IPS-18c (cell line): ENCODE data around the gene SMAD6.

Experiments
- H3K4me3 ChIP-seq: 2 replicates; pipeline ENCODE4 v1.7.0; 2013; ENCODE audit warnings: low read depth, mild to moderate bottlenecking, low read length, moderate library complexity; ENCODE audit not compliant: insufficient read depth
- H3K9me3 ChIP-seq: one replicate; pipeline ENCODE4 v1.6.1; 2013; ENCODE audit warnings: mild to moderate bottlenecking, low read length, moderate library complexity; ENCODE audit not compliant: control insufficient read depth, insufficient read depth

The SMAD6 gene

DNA sequence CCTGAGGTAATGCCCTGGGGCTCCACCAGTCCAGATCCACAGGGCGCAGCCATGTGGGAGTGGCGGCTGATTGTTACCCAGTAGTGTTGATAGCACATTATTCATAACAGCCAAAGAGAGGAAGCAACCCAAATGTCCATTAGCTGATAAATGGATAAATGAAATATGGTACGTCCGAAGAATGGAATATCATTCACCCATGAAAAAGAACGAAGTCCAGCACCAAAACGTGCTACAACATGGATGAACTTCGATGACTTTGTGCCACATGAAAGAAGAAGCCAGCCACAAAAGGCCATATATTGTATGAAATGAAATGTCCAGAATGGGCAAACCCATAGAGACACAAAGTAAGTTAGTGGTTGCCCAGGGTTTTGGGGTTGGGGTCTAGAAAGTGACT lies 6.4 kb downstream of the SMAD6 start:
- Histone ChIP-seq H3K9me3 (no peaks in the 10 kb centered on the region), H3K4me3 (no peak overlapping the region)

DNA sequence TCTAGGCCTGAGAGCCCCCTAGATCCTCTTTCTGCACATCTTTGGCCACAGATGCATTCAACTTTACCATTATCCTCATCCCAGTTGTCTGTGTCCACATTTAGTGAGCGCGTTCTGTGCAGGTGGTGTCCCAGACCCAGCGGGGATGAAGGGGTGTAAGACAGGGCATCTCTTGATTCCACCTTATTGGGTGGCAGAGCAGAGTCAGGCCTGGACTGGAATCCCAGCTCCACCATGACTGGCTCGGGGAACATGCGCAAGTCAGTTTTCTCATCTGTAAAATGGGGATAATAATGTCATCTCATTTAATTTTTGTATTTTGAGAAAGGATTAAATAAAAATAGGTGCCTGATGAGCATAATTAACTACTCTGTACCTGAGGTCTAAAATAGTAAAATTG lies 7.8 kb downstream of the SMAD6 start:
- Histone ChIP-seq H3K4me3 (no peak overlapping the region), H3K9me3 (no peaks in the 10 kb centered on the region)

DNA sequence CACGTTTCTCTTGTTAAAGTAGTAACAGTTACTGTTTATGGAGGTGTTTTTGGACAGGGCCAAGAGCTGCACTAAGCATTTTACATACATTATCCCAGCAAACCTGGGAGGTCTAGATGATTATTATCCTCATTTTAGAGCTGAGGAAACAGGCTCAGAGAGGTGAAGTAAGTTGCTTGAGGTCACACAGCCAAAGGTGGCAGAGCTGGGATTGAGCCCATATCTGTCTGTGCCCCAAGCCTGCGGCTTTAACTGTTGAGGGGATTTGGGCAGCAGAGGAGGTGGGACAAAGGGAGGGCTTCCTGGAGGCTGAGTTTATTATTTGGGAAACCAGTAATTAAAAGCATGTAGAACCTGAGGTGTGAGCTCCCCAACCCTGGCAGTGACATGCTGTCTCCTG lies 9.2 kb downstream of the SMAD6 start:
- Histone ChIP-seq H3K4me3 (no peak overlapping the region), H3K9me3 (no peaks in the 10 kb centered on the region)

DNA sequence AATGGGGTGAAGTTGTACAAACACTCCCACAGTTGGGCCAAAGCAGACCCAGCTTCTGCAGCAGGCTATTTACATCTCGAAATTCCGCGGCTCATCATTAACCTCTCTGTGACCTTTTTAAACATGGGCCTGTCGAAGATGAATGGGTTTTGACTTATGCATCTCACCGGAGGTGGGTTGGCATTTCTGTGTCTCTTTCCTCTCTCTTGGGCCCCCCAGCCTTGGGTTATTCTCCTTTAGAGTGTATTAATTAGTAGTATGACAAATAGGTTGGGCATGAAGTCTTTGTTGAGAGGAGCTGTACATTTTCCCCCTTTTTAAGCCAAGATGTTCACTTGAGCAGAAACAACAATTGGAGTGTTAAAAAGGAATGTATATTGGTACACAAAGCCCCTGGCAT lies 9.8 kb downstream of the SMAD6 start:
- no peaks in the 10 kb centered on the region for H3K9me3 ChIP-seq
- H3K4me3 ChIP-seq: no peak overlapping the region

DNA sequence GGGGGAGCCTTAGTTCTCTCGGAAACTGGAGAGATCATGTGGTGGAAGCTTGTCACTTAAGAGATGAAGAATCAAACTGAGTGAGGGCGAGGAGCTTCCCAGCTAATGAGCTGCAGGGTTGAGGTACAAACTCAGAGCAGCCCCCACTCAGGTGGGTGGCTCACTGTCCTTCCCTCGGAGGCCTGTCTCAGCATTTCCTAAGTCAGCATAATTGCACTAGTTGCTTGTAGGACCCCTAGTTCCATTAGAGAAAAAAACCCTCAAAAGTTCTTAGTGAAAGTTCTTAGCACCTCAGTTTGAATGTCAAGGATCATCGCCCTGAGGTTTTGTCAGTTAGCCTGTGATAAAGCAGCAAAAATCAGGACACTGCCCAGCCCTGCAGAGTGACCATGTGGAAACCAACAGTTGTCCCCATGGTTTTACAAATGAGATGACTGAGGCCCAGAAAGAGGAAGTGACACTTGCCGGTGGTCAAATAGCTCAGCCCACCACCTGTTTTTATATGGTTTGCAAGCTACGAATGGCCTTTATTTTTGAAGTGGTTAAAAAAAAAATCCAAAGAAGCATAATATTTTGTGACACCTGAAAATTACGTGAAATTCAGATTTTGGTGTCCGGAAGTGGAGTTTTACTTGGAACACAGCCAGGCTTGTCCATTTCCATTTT lies 11.9 kb downstream of the SMAD6 start:
- Histone ChIP-seq H3K9me3 (no peaks in the 10 kb centered on the region), H3K4me3 (no peak overlapping the region)

DNA sequence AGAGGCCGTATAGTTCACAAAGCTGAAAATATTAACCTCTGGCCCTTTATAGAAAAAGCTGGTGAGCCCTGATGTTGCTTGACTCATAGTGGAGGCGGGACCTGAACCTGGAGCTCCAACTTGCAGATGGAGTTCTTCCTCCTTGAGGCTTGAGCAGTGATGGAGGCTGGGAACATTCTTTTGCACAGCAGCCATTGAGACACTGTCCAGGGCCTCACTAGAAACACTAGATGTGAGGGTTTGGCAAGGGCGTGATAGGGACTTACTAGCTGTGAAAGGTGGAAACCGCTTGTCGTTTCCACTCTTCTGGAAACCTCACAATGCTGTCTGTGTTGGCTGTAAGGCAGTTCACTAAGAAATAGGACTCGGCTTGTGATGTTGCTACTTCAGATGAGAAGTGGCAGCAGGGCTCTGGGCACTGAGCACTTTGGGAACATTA lies 12.5 kb downstream of the SMAD6 start:
- no peak overlapping the region for H3K4me3 ChIP-seq
- H3K9me3 ChIP-seq: no peaks in the 10 kb centered on the region

DNA sequence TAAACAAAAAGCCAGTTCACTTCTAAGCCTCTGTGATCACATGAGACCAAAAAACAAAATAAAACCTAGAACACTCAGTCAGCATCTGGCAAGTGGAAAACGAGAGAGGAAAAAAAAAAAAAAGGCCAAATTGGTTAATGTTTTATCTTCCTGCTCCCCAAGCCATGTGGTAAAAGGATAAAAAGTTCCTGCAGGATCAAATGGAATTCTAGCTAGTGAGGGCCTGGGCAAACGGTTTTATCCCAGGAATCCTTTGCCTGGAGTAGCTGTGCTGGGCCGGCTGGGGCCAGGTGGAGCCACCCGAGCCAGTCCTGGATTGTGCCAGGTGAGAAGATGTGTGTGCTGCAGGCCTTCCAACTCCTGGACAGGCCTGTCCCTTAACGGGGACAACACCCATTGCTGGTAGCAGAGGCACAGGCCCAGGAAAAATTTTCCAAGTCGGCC lies 13.2 kb downstream of the SMAD6 start:
- Histone ChIP-seq H3K4me3 (no peak overlapping the region), H3K9me3 (no peaks in the 10 kb centered on the region)

DNA sequence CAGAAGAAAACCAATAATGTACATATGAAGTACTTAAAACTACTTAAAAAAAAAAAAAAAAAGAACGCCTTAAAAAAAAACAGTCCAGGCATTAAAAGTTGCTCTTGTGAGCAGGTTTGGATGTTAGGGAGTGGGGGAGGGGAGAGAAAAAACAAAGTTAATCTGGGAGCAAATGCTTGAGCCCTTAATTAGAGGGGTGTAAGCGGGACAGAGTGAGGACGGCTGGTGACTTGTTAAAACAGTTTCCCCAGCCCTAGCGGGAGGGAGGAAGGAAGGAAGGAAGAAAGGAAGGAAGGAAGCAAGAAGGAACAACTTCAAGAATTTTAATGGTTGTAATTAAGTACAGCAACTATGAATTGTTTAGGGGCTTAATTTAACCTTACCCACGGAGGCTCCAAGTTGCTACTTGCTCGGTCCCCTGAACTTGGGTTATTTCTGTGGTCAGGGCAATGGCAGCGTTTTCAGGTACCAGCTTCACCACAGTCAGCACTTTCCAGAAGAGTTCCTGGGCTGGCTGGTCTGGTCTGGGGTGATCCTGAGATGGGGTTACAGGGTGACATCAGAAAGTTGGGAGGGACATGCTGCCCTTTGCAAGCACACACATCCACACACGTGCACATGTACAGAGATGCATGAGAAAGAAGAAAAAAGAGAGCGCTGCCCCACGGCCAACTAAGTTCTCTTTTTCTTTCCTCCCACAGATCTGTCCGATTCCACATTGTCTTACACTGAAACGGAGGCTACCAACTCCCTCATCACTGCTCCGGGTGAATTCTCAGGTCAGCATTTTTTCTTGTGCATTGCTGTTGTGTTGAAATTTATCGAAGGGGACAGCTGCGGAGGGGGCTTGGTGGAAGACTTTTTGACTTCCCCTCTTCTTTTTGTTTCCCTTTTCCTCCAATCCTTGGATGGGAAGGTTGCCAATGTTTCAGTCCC lies 14.0 kb downstream of the SMAD6 start:
- H3K4me3 ChIP-seq: no peak overlapping the region
- H3K9me3 ChIP-seq: no peaks in the 10 kb centered on the region

DNA sequence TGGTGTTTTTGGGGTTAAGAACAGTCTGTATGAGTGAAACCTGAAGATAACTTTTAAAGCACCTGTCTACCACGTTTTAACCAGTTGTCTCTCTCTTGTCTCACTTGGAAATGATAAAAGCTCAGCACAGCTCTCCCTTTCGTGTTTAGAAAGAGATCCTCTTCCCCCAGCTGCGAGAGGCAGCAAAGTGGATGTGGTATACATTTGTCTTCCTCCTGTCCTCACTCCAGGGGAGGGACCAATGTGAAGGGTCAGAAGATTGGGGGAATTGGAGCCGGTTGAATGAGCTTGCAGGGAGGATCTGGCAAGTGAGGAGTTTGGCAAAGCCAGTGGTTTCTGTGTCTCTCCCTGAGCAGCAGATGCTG lies 14.6 kb downstream of the SMAD6 start:
- no peak overlapping the region for H3K4me3 ChIP-seq
- H3K9me3 ChIP-seq: no peaks in the 10 kb centered on the region

DNA sequence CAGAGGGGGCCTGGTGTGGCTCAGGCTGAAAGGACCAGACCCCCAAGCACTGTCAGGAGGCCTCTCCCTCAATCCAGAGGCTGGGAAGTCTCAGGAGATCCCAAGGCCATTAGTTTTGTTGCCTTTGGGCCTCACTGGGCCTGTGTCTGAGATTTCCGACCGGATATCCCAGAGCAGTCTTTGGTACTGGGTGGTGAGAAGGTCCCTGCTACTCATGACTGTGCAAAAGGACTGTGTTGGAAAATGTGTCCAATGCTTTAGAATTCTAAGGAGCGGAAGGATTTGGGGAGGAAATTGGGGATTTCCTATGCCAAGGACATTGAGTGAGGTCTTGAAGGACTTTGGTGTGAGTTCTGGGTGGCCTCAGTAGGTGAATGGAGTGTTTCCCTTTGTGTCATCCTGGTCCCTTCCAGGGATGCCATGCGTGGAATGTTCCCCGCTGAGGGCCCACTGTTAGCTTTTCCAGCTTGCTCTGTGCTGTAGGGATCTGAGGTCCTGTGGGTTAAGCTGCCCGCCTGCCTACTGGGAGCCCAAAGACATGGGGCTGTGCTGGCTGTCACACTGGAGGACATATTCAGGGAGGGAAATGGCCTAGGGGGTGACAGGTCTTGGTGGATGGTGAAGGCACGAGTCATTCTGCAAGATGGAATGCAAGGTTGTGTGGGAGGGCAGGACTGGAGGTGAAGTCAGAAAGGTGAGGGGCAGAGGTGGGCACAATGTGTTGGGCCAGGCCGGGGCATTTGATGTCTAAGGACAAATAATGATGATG lies 16.4 kb downstream of the SMAD6 start:
- Histone ChIP-seq H3K9me3 (no peaks in the 10 kb centered on the region), H3K4me3 (no peak overlapping the region)

DNA sequence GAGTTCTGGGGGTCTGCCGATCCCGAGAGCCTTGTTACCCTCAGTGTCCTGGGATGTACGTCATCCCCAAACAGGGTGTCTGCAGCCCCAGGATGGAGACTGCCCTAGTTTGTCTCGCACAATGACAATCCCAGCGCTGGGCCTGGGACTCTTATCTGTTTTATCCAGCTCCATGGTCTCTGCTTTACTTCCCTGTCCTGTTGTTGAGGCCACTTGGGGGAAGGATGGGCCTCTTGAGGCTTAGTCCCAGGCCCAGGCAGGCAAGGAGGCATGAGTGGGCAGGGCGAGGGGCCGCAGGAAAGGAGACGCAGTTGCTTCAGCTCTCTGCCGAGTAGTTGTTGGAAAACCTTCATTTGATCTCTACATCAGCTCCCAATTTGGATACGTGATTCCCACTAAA lies 17.4 kb downstream of the SMAD6 start:
- H3K4me3 ChIP-seq: no peak overlapping the region
- H3K9me3 ChIP-seq: no peaks in the 10 kb centered on the region

DNA sequence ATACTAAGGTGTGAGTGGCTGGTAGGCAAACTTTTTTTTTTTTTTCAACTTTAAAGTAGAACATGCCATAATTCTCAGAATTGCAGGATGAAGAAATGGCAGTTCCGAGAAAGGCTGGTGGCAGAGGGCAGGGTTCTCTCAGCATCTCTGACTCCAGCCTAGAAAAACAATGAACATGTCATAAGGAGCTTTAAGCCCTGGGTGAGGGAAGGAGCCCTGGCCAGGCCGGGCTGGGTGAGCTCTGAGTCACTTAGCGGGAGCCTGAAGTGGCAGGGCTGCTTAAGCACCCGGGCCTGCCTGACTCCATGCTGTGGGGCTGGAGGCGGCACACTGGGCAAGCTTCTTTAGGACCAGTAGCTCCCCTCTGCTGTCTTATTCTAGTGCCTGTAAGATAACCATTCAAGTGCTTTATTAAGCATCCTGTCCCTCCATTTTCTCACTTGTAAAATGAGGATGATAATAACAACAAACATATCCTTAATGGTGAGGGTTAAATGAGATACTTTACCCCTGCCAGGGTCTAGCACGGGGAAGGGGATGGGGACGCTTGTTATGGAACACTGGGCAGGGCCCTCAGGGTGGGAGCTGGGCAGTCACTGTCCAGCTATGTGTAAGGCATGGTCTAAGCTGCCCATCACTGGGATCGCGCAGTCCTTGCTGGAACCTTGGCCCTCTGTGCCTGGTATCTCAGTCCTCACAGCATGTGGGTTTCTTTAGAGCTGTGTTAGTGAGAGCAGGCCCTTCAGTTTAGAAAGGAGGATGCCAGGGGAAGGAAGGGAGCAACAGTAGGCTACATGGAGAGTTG lies 18.4 kb downstream of the SMAD6 start:
- no peak overlapping the region for H3K4me3 ChIP-seq
- H3K9me3 ChIP-seq: no peaks in the 10 kb centered on the region

DNA sequence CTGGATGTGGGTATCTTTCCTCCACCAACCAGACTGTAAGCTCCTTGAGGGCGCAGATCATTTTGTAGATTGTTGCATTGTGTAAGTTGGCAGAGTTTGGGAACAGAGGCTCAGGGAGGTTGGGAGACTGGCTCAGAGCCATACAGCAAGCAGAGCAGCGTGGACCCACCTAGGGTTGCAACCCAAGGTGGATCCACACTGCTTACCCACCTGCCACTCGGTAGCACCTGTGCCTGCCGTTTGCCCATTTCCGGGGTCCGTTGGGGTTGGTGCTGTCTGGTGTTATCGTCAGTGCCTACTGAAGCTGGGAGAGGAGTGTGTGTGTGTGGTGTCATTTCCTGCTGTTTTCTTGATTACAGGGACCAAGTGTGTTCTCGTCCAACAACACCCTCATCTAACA lies 19.0 kb downstream of the SMAD6 start:
- Histone ChIP-seq H3K4me3 (no peak overlapping the region), H3K9me3 (no peaks in the 10 kb centered on the region)

DNA sequence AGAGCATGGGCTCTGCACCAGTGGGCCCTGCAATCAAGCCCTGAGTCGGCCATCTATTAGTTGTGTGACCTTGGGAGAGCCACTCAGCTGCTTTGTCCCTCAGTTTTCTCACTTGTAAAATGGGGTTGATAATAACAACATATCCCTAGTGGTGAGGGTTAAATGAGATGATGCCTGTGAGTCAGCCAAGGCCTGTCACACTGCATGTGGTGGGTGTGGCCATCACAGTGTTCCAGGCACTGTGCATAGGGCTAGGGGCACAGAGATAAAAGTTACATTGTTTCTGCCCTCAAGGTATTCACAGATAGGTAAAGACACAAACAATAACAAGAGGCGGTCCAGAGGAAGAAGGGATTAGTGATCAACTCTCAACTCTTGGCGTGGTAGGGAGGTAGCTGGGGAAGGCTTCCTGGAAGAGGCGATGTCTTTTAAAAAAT lies 19.5 kb downstream of the SMAD6 start:
- H3K4me3 ChIP-seq: no peak overlapping the region
- H3K9me3 ChIP-seq: no peaks in the 10 kb centered on the region

DNA sequence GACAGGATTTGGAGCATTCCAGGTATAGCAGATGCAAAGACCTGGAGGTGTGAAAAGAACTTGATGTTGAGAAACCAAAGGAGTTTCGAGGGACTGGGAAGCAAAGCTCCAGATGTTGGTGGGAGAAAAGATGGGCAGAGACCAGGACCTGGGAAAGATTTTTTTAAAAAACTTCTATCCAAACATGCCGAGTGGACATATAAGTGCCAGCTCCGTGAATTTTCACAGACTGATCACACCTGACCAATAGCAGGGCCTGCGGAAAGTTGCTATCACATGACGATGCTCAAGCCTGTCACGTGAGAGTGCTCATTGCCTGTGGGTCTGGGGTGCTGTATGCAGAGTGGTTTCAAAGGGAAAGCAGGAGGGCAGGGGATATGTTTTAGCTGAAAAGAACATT lies 19.9 kb downstream of the SMAD6 start:
- Histone ChIP-seq H3K9me3 (no peaks in the 10 kb centered on the region), H3K4me3 (no peak overlapping the region)

DNA sequence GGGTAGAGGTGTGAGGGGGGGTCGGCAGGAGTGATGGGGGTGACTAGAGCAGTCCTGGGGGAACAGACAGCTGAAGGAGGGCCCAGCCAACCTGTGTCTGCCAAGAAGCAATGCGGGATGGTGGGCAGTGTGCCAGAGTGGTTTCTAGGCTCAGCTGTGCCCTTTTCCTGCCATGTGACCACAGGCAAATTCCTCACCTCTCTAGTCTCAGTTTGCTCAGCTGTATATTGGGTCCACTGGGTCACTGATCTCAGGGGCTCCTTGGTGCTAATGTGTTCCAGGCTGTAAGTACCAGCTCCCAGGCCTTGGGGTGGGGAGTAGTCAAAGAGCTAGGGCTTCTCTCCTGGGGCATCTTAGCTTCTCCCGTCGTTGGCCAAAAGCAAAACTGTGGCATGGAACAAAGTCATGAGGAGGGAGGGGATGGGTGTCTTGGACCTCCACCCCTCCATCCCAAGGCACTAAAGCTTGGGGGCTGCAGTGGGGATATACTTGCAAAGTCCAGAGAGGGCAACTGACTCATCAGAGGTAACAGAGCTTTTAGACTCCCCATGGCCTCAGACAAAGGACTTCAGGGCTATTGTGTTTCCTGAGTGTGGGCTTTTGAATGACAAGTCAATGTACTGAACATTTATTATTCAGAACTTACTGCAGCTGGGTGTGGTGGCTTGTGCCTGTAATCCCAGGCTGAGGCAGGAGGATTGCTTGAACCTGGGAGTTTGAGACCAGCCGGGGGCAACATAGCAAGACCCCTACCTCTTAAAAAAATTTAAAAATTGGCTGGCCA lies 20.9 kb downstream of the SMAD6 start:
- no peaks in the 10 kb centered on the region for H3K9me3 ChIP-seq
- H3K4me3 ChIP-seq: no peak overlapping the region
